ENCODE data around the gene PKD2. TPM values are rescaled to one million over a fixed set of nuclear protein-coding genes. Genes with fewer than 3 reads are reported as not detected.
A peak's percentile ranks its signal among the peaks of the same experiment; 100 is the strongest.

The PKD2 gene
- total RNA-seq, 1 experiment from 2014 or later: 21.4 TPM

DNA sequence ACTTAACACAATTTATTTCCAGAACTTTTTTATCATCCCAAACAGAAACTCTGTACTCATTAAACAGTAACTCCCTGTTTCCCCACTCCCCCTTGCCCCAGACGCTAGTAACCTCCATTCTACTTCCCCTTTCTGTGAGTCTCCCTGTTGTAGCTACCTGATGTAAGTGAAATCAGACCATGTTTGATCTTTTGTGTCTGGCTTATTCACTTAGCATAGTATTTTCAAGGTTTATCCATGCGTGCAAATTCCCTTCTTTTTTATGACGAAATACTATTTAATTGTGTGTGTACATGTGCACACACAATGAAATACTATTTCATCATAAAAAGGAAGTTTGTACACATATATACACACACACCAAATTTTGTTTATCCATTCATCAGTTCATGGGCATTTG, 5.2 kb downstream of the PKD2 start (continued):
- TF ChIP-seq, protein P1, sequence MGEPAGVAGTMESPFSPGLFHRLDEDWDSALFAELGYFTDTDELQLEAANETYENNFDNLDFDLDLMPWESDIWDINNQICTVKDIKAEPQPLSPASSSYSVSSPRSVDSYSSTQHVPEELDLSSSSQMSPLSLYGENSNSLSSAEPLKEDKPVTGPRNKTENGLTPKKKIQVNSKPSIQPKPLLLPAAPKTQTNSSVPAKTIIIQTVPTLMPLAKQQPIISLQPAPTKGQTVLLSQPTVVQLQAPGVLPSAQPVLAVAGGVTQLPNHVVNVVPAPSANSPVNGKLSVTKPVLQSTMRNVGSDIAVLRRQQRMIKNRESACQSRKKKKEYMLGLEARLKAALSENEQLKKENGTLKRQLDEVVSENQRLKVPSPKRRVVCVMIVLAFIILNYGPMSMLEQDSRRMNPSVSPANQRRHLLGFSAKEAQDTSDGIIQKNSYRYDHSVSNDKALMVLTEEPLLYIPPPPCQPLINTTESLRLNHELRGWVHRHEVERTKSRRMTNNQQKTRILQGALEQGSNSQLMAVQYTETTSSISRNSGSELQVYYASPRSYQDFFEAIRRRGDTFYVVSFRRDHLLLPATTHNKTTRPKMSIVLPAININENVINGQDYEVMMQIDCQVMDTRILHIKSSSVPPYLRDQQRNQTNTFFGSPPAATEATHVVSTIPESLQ (CRISPR knock-in tag; IDR thresholded peaks at IDR 0.05): no peak

DNA sequence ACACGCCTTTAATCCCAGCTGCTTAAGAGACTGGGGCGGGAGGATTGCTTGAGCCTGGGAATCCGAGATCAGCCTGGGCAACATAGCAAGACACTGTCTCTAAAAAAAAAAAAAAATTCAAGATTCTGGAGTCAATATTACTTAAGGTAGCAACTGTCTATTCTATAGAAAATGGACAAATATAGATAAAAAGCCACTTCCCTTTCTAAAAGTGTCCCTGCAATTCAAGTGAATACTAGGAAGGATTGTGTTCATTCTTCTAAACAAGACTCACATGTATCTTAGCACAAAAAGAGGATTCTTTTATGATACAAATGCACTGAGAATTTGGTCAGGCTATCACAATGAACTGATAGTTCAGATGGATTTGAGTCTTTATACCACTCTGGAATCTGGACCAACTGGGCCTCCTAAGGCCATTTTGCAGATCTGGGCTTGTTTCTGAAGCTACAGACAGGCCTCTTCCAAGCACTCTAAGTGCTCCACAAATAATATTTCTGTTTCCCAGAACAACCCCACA, 7.0 kb downstream of the PKD2 start:
- Mint-ChIP-seq H3K9me3 (no peaks in the 10 kb centered on the region), H3K27me3 (ENCODE audit: low read depth) (no peaks in the 10 kb centered on the region), H3K4me3 (no peak overlapping the region), H3K27ac (peak overlapping the region; percentile 29; the same call in 1 of the 2 replicates), H3K36me3 (no peaks in the 10 kb centered on the region), H3K4me1 (peaks cover 63% of the 10 kb centered on the region)
- DNase-seq (ENCODE audit: low spot score) (no peak), ATAC-seq (no peak)
- 0 out of 2 replicates have a peak, but pooled peaks have one; percentile 5 for TF ChIP-seq ZNF121 (CRISPR knock-in tag; IDR thresholded peaks at IDR 0.05)
- TF ChIP-seq PRRX2 (CRISPR knock-in tag; IDR thresholded peaks at IDR 0.05): no peak
- ChIA-PET POLR2A (no interaction called here), CTCF (interaction anchor here (1.5 to 3.3 kb wide), 3 partner anchors 19 to 197 kb away, joined by 3 to 12 read pairs (median 4); no protein-coding TSS in a partner anchor)

DNA sequence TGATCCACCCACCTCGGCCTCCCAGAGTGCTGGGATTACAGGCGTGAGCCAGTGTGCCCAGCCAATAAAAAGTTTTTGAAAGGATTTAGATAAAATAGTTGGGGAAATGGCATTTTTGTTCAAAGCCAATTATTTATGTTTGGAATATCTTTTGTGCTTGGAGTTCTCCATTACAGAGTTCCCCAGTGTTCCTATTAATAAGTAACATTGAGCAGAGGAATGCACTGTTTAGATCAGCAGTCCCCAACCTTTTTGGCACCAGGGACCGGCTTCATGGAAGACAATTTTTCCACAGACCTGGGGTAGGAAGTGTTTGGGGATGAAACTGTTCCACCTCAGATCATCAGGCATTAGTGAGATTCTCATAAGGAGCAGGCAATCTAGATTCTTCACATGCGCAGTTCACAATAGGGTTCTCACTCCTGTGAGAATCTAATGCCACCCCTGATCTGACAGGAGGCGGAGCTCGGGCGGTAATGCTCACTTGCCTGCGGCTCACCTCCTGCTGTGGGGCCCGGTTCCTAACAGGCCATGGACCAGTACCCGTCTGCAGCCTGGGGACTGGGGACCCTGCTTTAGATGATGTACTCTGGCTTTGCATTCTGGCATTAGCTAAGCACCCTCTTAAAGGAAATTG, 8.3 kb downstream of the PKD2 start:
- CTCF ChIA-PET: interaction anchor here (1.0 to 3.3 kb wide), 2 partner anchors 17 kb away, joined by 5 to 12 read pairs; no protein-coding TSS in a partner anchor
- no peak overlapping the region for H3K27ac Mint-ChIP-seq
- no peaks in the 10 kb centered on the region for H3K27me3 Mint-ChIP-seq (ENCODE audit: low read depth)
- DNase-seq (ENCODE audit: low spot score): no peak
- POLR2A ChIA-PET: interaction anchor here (1.1 kb wide), 1 partner anchor 8 kb away, joined by 3 read pairs; no protein-coding TSS in a partner anchor
- H3K9me3 Mint-ChIP-seq: no peaks in the 10 kb centered on the region
- H3K4me3 Mint-ChIP-seq: no peak overlapping the region
- H3K36me3 Mint-ChIP-seq: peaks cover 9% of the 10 kb centered on the region
- no peak for ATAC-seq
- H3K4me1 Mint-ChIP-seq: peaks cover 58% of the 10 kb centered on the region
- TF ChIP-seq GRHL2 (CRISPR knock-in tag; IDR thresholded peaks at IDR 0.05; ENCODE audit: insufficient replicate concordance, severe bottlenecking) (no peak), SOX15 (CRISPR knock-in tag; IDR thresholded peaks at IDR 0.05) (no peak), TP53 (CRISPR knock-in tag; IDR thresholded peaks at IDR 0.05) (no peak), SMAD4 (CRISPR knock-in tag; IDR thresholded peaks at IDR 0.05) (no peak), EMX1 (CRISPR knock-in tag; IDR thresholded peaks at IDR 0.05) (no peak)
- TF ChIP-seq, protein P2, sequence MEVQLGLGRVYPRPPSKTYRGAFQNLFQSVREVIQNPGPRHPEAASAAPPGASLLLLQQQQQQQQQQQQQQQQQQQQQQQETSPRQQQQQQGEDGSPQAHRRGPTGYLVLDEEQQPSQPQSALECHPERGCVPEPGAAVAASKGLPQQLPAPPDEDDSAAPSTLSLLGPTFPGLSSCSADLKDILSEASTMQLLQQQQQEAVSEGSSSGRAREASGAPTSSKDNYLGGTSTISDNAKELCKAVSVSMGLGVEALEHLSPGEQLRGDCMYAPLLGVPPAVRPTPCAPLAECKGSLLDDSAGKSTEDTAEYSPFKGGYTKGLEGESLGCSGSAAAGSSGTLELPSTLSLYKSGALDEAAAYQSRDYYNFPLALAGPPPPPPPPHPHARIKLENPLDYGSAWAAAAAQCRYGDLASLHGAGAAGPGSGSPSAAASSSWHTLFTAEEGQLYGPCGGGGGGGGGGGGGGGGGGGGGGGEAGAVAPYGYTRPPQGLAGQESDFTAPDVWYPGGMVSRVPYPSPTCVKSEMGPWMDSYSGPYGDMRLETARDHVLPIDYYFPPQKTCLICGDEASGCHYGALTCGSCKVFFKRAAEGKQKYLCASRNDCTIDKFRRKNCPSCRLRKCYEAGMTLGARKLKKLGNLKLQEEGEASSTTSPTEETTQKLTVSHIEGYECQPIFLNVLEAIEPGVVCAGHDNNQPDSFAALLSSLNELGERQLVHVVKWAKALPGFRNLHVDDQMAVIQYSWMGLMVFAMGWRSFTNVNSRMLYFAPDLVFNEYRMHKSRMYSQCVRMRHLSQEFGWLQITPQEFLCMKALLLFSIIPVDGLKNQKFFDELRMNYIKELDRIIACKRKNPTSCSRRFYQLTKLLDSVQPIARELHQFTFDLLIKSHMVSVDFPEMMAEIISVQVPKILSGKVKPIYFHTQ (CRISPR knock-in tag; IDR thresholded peaks at IDR 0.05): no peak
- TF ChIP-seq, protein P3, sequence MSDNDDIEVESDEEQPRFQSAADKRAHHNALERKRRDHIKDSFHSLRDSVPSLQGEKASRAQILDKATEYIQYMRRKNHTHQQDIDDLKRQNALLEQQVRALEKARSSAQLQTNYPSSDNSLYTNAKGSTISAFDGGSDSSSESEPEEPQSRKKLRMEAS (CRISPR knock-in tag; IDR thresholded peaks at IDR 0.05): no peak
- TF ChIP-seq, protein P4, sequence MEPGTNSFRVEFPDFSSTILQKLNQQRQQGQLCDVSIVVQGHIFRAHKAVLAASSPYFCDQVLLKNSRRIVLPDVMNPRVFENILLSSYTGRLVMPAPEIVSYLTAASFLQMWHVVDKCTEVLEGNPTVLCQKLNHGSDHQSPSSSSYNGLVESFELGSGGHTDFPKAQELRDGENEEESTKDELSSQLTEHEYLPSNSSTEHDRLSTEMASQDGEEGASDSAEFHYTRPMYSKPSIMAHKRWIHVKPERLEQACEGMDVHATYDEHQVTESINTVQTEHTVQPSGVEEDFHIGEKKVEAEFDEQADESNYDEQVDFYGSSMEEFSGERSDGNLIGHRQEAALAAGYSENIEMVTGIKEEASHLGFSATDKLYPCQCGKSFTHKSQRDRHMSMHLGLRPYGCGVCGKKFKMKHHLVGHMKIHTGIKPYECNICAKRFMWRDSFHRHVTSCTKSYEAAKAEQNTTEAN (CRISPR knock-in tag; IDR thresholded peaks at IDR 0.05): no peak
- TF ChIP-seq, protein P5, sequence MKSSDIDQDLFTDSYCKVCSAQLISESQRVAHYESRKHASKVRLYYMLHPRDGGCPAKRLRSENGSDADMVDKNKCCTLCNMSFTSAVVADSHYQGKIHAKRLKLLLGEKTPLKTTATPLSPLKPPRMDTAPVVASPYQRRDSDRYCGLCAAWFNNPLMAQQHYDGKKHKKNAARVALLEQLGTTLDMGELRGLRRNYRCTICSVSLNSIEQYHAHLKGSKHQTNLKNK (CRISPR knock-in tag; IDR thresholded peaks at IDR 0.05): no peak
- TF ChIP-seq, protein P6, sequence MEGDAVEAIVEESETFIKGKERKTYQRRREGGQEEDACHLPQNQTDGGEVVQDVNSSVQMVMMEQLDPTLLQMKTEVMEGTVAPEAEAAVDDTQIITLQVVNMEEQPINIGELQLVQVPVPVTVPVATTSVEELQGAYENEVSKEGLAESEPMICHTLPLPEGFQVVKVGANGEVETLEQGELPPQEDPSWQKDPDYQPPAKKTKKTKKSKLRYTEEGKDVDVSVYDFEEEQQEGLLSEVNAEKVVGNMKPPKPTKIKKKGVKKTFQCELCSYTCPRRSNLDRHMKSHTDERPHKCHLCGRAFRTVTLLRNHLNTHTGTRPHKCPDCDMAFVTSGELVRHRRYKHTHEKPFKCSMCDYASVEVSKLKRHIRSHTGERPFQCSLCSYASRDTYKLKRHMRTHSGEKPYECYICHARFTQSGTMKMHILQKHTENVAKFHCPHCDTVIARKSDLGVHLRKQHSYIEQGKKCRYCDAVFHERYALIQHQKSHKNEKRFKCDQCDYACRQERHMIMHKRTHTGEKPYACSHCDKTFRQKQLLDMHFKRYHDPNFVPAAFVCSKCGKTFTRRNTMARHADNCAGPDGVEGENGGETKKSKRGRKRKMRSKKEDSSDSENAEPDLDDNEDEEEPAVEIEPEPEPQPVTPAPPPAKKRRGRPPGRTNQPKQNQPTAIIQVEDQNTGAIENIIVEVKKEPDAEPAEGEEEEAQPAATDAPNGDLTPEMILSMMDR (IDR thresholded peaks at IDR 0.05): no peak
- TF ChIP-seq, protein P7, sequence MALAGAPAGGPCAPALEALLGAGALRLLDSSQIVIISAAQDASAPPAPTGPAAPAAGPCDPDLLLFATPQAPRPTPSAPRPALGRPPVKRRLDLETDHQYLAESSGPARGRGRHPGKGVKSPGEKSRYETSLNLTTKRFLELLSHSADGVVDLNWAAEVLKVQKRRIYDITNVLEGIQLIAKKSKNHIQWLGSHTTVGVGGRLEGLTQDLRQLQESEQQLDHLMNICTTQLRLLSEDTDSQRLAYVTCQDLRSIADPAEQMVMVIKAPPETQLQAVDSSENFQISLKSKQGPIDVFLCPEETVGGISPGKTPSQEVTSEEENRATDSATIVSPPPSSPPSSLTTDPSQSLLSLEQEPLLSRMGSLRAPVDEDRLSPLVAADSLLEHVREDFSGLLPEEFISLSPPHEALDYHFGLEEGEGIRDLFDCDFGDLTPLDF (CRISPR knock-in tag; IDR thresholded peaks at IDR 0.05): no peak
- TF ChIP-seq, protein P8, sequence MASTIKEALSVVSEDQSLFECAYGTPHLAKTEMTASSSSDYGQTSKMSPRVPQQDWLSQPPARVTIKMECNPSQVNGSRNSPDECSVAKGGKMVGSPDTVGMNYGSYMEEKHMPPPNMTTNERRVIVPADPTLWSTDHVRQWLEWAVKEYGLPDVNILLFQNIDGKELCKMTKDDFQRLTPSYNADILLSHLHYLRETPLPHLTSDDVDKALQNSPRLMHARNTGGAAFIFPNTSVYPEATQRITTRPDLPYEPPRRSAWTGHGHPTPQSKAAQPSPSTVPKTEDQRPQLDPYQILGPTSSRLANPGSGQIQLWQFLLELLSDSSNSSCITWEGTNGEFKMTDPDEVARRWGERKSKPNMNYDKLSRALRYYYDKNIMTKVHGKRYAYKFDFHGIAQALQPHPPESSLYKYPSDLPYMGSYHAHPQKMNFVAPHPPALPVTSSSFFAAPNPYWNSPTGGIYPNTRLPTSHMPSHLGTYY (CRISPR knock-in tag; IDR thresholded peaks at IDR 0.05): no peak
- TF ChIP-seq, protein P9, sequence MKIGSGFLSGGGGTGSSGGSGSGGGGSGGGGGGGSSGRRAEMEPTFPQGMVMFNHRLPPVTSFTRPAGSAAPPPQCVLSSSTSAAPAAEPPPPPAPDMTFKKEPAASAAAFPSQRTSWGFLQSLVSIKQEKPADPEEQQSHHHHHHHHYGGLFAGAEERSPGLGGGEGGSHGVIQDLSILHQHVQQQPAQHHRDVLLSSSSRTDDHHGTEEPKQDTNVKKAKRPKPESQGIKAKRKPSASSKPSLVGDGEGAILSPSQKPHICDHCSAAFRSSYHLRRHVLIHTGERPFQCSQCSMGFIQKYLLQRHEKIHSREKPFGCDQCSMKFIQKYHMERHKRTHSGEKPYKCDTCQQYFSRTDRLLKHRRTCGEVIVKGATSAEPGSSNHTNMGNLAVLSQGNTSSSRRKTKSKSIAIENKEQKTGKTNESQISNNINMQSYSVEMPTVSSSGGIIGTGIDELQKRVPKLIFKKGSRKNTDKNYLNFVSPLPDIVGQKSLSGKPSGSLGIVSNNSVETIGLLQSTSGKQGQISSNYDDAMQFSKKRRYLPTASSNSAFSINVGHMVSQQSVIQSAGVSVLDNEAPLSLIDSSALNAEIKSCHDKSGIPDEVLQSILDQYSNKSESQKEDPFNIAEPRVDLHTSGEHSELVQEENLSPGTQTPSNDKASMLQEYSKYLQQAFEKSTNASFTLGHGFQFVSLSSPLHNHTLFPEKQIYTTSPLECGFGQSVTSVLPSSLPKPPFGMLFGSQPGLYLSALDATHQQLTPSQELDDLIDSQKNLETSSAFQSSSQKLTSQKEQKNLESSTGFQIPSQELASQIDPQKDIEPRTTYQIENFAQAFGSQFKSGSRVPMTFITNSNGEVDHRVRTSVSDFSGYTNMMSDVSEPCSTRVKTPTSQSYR (CRISPR knock-in tag; IDR thresholded peaks at IDR 0.05): no peak
